ENCODE measurements around the gene CDH12.

The CDH12 gene

DNA sequence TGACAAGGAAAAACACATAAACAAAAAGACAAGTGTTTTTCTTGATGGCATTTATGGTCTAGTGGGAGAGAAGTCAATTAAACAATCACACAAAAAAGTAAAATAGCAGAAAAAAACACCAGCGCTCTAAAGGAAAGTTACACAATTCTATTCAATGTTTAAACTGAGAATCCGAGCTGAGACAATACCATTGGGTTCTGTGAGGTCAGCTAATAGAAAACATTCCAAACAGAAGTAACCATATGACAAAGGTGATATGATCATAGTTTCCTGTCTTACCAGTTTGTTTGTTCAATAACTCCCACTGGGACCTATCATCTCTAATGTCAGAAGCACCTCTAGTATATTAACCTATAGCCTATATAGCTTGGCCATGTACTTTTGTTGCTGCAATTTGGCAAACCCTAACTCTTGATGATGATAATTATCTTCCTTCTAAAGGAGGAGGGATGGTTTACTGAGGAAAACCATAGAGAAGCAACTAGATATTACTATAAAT, 1030.0 kb downstream of the CDH12 start:
- no peak overlapping the region for H3K4me3 ChIP-seq (ENCODE audit: insufficient read depth, low read length, poor library complexity, severe bottlenecking)
- H3K9ac ChIP-seq (ENCODE audit: low read length), result no peak overlapping the region
- no peaks in the 10 kb centered on the region for H3K36me3 ChIP-seq (ENCODE audit: low read length)
- H4K20me1 ChIP-seq (ENCODE audit: low read depth, low read length), result no peaks in the 10 kb centered on the region
- no peaks in the 10 kb centered on the region for H3F3A ChIP-seq (ENCODE audit: insufficient read depth)
- no peaks in the 10 kb centered on the region for H3K9me2 ChIP-seq (replicated peaks; ENCODE audit: insufficient read depth, low read length)
- TF ChIP-seq, protein P1, sequence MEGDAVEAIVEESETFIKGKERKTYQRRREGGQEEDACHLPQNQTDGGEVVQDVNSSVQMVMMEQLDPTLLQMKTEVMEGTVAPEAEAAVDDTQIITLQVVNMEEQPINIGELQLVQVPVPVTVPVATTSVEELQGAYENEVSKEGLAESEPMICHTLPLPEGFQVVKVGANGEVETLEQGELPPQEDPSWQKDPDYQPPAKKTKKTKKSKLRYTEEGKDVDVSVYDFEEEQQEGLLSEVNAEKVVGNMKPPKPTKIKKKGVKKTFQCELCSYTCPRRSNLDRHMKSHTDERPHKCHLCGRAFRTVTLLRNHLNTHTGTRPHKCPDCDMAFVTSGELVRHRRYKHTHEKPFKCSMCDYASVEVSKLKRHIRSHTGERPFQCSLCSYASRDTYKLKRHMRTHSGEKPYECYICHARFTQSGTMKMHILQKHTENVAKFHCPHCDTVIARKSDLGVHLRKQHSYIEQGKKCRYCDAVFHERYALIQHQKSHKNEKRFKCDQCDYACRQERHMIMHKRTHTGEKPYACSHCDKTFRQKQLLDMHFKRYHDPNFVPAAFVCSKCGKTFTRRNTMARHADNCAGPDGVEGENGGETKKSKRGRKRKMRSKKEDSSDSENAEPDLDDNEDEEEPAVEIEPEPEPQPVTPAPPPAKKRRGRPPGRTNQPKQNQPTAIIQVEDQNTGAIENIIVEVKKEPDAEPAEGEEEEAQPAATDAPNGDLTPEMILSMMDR (IDR thresholded peaks at IDR 0.05; ENCODE audit: insufficient read depth, low read length, poor library complexity, severe bottlenecking), result no peak
- TF ChIP-seq EZH2phosphoT487 (conservative IDR thresholded peaks at IDR 0.05; ENCODE audit: low read length), result no peak
- no peak overlapping the region for H3K27ac ChIP-seq (ENCODE audit: low read depth, low read length)
- H3K9me3 ChIP-seq (ENCODE audit: insufficient read depth, low read length), result no peaks in the 10 kb centered on the region
- no peak overlapping the region for H2AFZ ChIP-seq (ENCODE audit: low read depth, low read length, severe bottlenecking)
- H3K79me2 ChIP-seq (ENCODE audit: insufficient read depth, low read length), result no peaks in the 10 kb centered on the region
- H3K4me2 ChIP-seq (ENCODE audit: low read depth, low read length, poor library complexity, severe bottlenecking), result no peak overlapping the region
- H3K27me3 ChIP-seq (ENCODE audit: low read length), result no peaks in the 10 kb centered on the region

DNA sequence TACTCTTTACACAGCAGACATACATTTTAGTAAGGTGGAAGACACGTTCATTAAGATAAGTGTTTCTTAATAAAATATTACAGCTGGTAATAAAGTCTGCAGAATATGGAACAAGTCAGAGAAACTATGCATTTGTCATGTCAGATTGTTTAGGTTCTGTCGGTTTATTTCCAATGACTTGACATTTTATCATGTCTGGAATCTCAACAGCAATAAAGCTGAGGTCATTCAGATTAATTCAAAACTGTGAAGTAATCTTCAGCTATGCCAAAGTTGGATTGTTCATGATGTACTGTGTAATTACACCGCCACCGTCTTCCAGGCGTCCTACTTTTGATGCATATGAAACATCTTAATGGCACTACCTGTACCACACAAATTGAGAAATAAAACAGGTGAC, 1032.6 kb downstream of the CDH12 start:
- H2AFZ ChIP-seq (ENCODE audit: low read depth, low read length, severe bottlenecking), result no peak overlapping the region
- H3K27me3 ChIP-seq (ENCODE audit: low read length), result no peaks in the 10 kb centered on the region
- H3K4me2 ChIP-seq (ENCODE audit: low read depth, low read length, poor library complexity, severe bottlenecking), result no peak overlapping the region
- H3K36me3 ChIP-seq (ENCODE audit: low read length), result no peaks in the 10 kb centered on the region
- no peak overlapping the region for H3K27ac ChIP-seq (ENCODE audit: low read depth, low read length)
- no peaks in the 10 kb centered on the region for H3K9me3 ChIP-seq (ENCODE audit: insufficient read depth, low read length)
- H3F3A ChIP-seq (ENCODE audit: insufficient read depth), result no peaks in the 10 kb centered on the region
- no peaks in the 10 kb centered on the region for H3K79me2 ChIP-seq (ENCODE audit: insufficient read depth, low read length)
- no peaks in the 10 kb centered on the region for H4K20me1 ChIP-seq (ENCODE audit: low read depth, low read length)
- H3K9me2 ChIP-seq (replicated peaks; ENCODE audit: insufficient read depth, low read length), result no peaks in the 10 kb centered on the region
- H3K4me3 ChIP-seq (ENCODE audit: insufficient read depth, low read length, poor library complexity, severe bottlenecking), result no peak overlapping the region
- TF ChIP-seq, protein P1 (IDR thresholded peaks at IDR 0.05; ENCODE audit: insufficient read depth, low read length, poor library complexity, severe bottlenecking), result no peak
- TF ChIP-seq EZH2phosphoT487 (conservative IDR thresholded peaks at IDR 0.05; ENCODE audit: low read length), result no peak
- H3K9ac ChIP-seq (ENCODE audit: low read length), result no peak overlapping the region

DNA sequence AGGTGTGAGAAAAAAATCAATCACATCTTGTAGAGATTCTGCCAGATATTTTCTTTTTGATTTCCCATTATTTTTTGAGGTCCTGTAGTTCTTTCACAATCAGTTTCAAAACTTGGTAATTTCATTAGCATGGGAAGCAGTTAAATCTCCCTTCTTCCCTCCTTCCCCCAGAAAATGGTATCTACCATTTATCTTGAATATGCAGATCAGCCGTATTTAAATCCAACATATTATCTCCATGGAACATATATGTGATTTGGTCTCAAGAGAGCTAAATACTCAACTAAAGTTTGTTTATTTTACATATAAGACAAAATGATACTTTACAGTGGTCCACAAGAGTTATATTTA, 1034.8 kb downstream of the CDH12 start:
- Histone ChIP-seq H2AFZ (ENCODE audit: low read depth, low read length, severe bottlenecking) (no peak overlapping the region), H3K4me3 (ENCODE audit: insufficient read depth, low read length, poor library complexity, severe bottlenecking) (no peak overlapping the region), H3K79me2 (ENCODE audit: insufficient read depth, low read length) (no peaks in the 10 kb centered on the region), H3K4me2 (ENCODE audit: low read depth, low read length, poor library complexity, severe bottlenecking) (no peak overlapping the region), H3K9ac (ENCODE audit: low read length) (no peak overlapping the region), H3K9me2 (replicated peaks; ENCODE audit: insufficient read depth, low read length) (no peaks in the 10 kb centered on the region), H3K27me3 (ENCODE audit: low read length) (no peaks in the 10 kb centered on the region), H4K20me1 (ENCODE audit: low read depth, low read length) (no peaks in the 10 kb centered on the region), H3K27ac (ENCODE audit: low read depth, low read length) (no peak overlapping the region), H3F3A (ENCODE audit: insufficient read depth) (no peaks in the 10 kb centered on the region), H3K9me3 (ENCODE audit: insufficient read depth, low read length) (no peaks in the 10 kb centered on the region), H3K36me3 (ENCODE audit: low read length) (no peaks in the 10 kb centered on the region)
- TF ChIP-seq, protein P1 (IDR thresholded peaks at IDR 0.05; ENCODE audit: insufficient read depth, low read length, poor library complexity, severe bottlenecking), result no peak
- TF ChIP-seq EZH2phosphoT487 (conservative IDR thresholded peaks at IDR 0.05; ENCODE audit: low read length), result no peak
